Measurements from ENCODE around the gene HSF2.
"Not testable (repeated sequence)": the region's sequence is repeated elsewhere in the genome, so short reads cannot be mapped to it uniquely, and the experiment has no call there.

Gene HSF2

GRCh38 chr6:122449069-122449468, 49.6 kb downstream of the HSF2 start:
- TF ChIP-seq EZH2 (IDR thresholded peaks at IDR 0.05; ENCODE audit: borderline replicate concordance, low read length), result no peak
- TF ChIP-seq CTCF (IDR thresholded peaks at IDR 0.05; ENCODE audit: low read length), result no peak
- H3K9ac ChIP-seq (ENCODE audit: low read length), result no peak overlapping the region
- no peaks in the 10 kb centered on the region for H3K9me2 ChIP-seq (ENCODE audit: low read depth, low read length)

DNA sequence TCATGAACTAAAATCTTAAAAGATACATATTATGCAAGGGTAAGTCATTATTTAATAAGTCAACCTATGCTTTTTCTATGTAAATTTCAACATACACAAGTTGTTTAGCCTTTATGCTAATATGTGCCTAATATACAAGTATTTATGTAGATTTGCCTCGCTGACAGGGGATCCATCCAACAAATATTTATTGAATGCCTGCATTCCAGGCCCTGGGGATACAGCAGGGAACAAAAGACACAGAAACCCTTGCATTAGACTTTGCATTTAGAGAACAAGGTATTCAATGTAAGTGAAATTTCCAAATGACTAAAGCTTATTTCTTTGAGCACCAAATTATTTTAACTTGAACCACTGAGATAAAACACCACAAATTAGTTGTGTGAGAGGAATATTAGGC, 53.1 kb downstream of the HSF2 start:
- Histone ChIP-seq H3K9me3 (ENCODE audit: low read length) (no peaks in the 10 kb centered on the region), H3F3A (ENCODE audit: insufficient read depth, low read length) (no peaks in the 10 kb centered on the region), H2AFZ (ENCODE audit: low read length) (no peak overlapping the region), H3K4me2 (ENCODE audit: low read length) (no peak overlapping the region), H3K36me3 (ENCODE audit: insufficient read depth, low read length) (peaks cover 83% of the 10 kb centered on the region), H3K27ac (ENCODE audit: low read depth, low read length, poor library complexity, severe bottlenecking) (no peak overlapping the region), H3K9me2 (ENCODE audit: low read depth, low read length) (no peaks in the 10 kb centered on the region), H3K4me1 (ENCODE audit: insufficient read depth, low read length, severe bottlenecking) (no peaks in the 10 kb centered on the region), H3K27me3 (ENCODE audit: insufficient read depth, low read length) (no peaks in the 10 kb centered on the region), H3K4me3 (ENCODE audit: low read depth, low read length, poor library complexity, severe bottlenecking) (no peak overlapping the region), H4K20me1 (ENCODE audit: insufficient read depth, low read length) (no peaks in the 10 kb centered on the region), H3K9ac (ENCODE audit: low read length) (no peak overlapping the region), H3K79me2 (ENCODE audit: insufficient read depth, low read length) (no peaks in the 10 kb centered on the region)
- TF ChIP-seq CTCF (IDR thresholded peaks at IDR 0.05; ENCODE audit: low read length) (no peak), EZH2 (IDR thresholded peaks at IDR 0.05; ENCODE audit: borderline replicate concordance, low read length) (no peak)

More at GRCh38 chr6:122449069-122449468, 49.6 kb downstream of the HSF2 start:
- Histone ChIP-seq H3K27ac (ENCODE audit: low read depth, low read length, poor library complexity, severe bottlenecking) (no peak overlapping the region), H3K4me2 (ENCODE audit: low read length) (no peak overlapping the region), H3K4me1 (ENCODE audit: insufficient read depth, low read length, severe bottlenecking) (no peaks in the 10 kb centered on the region), H2AFZ (ENCODE audit: low read length) (no peak overlapping the region), H3K9me3 (ENCODE audit: low read length) (no peaks in the 10 kb centered on the region), H3K79me2 (ENCODE audit: insufficient read depth, low read length) (no peaks in the 10 kb centered on the region), H3K4me3 (ENCODE audit: low read depth, low read length, poor library complexity, severe bottlenecking) (no peak overlapping the region), H3F3A (ENCODE audit: insufficient read depth, low read length) (no peaks in the 10 kb centered on the region), H3K27me3 (ENCODE audit: insufficient read depth, low read length) (no peaks in the 10 kb centered on the region), H3K36me3 (ENCODE audit: insufficient read depth, low read length) (peaks cover 90% of the 10 kb centered on the region), H4K20me1 (ENCODE audit: insufficient read depth, low read length) (no peaks in the 10 kb centered on the region)

DNA sequence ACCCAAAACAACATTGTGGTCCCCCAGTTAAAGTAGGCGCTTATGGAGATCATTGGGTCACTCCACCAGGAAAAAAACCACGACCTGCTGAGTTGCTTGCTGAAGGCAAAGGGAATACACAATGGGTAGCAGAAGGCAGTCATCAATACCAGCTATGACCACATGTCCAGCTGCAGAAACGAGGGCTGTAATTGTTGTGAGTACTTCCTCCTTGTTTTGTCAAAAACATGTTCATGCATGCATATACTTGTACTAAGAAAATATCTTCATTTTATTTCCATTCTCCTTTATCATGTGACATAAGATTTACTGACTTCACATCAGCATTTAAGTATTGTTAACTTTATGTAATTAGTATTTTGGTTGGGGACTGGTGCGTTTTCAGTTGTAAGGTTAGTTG, 55.2 kb downstream of the HSF2 start:
- H3K4me2 ChIP-seq (ENCODE audit: low read length), result no peak overlapping the region
- H3K4me1 ChIP-seq (ENCODE audit: insufficient read depth, low read length, severe bottlenecking), result peaks cover 7% of the 10 kb centered on the region
- H3K4me3 ChIP-seq (ENCODE audit: low read depth, low read length, poor library complexity, severe bottlenecking), result no peak overlapping the region
- H3K79me2 ChIP-seq (ENCODE audit: insufficient read depth, low read length), result peaks cover 16% of the 10 kb centered on the region
- H3K9me3 ChIP-seq (ENCODE audit: low read length), result no peaks in the 10 kb centered on the region
- TF ChIP-seq CTCF (IDR thresholded peaks at IDR 0.05; ENCODE audit: low read length), result no peak
- TF ChIP-seq EZH2 (IDR thresholded peaks at IDR 0.05; ENCODE audit: borderline replicate concordance, low read length), result no peak
- H2AFZ ChIP-seq (ENCODE audit: low read length), result no peak overlapping the region
- no peak overlapping the region for H3K9ac ChIP-seq (ENCODE audit: low read length)
- H3K27ac ChIP-seq (ENCODE audit: low read depth, low read length, poor library complexity, severe bottlenecking), result no peak overlapping the region
- no peaks in the 10 kb centered on the region for H4K20me1 ChIP-seq (ENCODE audit: insufficient read depth, low read length)
- H3F3A ChIP-seq (ENCODE audit: insufficient read depth, low read length), result no peaks in the 10 kb centered on the region
- no peaks in the 10 kb centered on the region for H3K27me3 ChIP-seq (ENCODE audit: insufficient read depth, low read length)
- H3K36me3 ChIP-seq (ENCODE audit: insufficient read depth, low read length), result peaks cover 70% of the 10 kb centered on the region
- H3K9me2 ChIP-seq (ENCODE audit: low read depth, low read length), result no peaks in the 10 kb centered on the region

- not testable (repeated sequence) for H4K20me1 ChIP-seq (ENCODE audit: insufficient read depth, low read length); H3F3A ChIP-seq (ENCODE audit: insufficient read depth, low read length); H3K4me3 ChIP-seq (ENCODE audit: low read depth, low read length, poor library complexity, severe bottlenecking); H3K27ac ChIP-seq (ENCODE audit: low read depth, low read length, poor library complexity, severe bottlenecking); H3K4me1 ChIP-seq (ENCODE audit: insufficient read depth, low read length, severe bottlenecking); H3K9me3 ChIP-seq (ENCODE audit: low read length); H3K27me3 ChIP-seq (ENCODE audit: insufficient read depth, low read length); H3K4me2 ChIP-seq (ENCODE audit: low read length); H3K9me2 ChIP-seq (ENCODE audit: low read depth, low read length); H3K9ac ChIP-seq (ENCODE audit: low read length); H2AFZ ChIP-seq (ENCODE audit: low read length)
- H3K79me2 ChIP-seq (ENCODE audit: insufficient read depth, low read length), result peaks cover 21% of the 10 kb centered on the region
- peaks cover 65% of the 10 kb centered on the region for H3K36me3 ChIP-seq (ENCODE audit: insufficient read depth, low read length)
Observed at GRCh38 chr6:122455116-122455515, 55.7 kb downstream of the HSF2 start.

All from OCI-LY1 (cell line).